NB4 (cell line): ENCODE measurements around the gene MYD88.

Experiments
- DNase-seq: peaks from one replicate; pipeline ENCODE4 v3.0.0; 2010; ENCODE audit warnings: low read depth
- H3K4me3 ChIP-seq: one replicate; pipeline ENCODE4 v1.5.1; 2011; ENCODE audit warnings: mild to moderate bottlenecking, low read depth, low read length, moderate library complexity
- CTCF ChIP-seq: IDR thresholded peaks from one replicate; pipeline ENCODE4 v1.5.1; 2012; ENCODE audit warnings: low read depth, low read length
- MYC ChIP-seq: IDR thresholded peaks from 2 replicates; pipeline ENCODE4 v1.6.1; 2011; ENCODE audit warnings: low read depth, low read length
- POLR2A ChIP-seq: IDR thresholded peaks from 2 replicates; pipeline ENCODE4 v1.6.1; 2011; ENCODE audit warnings: mild to moderate bottlenecking; ENCODE audit not compliant: insufficient read length; ENCODE audit errors: extremely low read depth
- TF ChIP-seq, protein P1 (sequence below): IDR thresholded peaks from 2 replicates; pipeline ENCODE4 v1.6.1; 2011; ENCODE audit warnings: low read depth, low read length

The MYD88 gene

GRCh38 chr3:38146504-38146903, 8.0 kb downstream of the MYD88 start:
- H3K4me3 ChIP-seq, result no peak overlapping the region
- TF ChIP-seq CTCF, result no peak
- TF ChIP-seq, protein P1, sequence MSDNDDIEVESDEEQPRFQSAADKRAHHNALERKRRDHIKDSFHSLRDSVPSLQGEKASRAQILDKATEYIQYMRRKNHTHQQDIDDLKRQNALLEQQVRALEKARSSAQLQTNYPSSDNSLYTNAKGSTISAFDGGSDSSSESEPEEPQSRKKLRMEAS, result no peak
- TF ChIP-seq POLR2A, result no peak
- TF ChIP-seq MYC, result no peak

DNA sequence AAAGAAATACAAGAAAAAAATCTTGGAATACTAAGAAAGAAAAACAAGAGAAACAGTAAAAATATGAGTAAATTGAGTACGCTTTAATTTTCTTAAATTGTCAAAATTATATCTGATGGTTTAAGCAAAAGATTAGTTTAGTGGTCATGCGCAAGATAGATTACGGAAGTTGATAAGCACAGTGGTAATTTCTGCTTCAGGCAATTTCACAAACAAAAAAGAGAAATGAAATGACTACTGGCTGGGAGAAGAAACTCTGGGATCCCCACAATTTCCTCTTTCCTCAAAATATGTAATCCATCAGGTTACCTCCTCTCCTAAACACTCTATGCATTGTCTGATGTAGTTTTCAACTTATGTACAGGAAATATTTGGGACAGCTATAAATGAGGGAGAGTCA, 9.0 kb downstream of the MYD88 start:
- peak; percentile 75 for DNase-seq
- TF ChIP-seq CTCF (no peak), MYC (no peak), POLR2A (no peak)
- TF ChIP-seq, protein P1, result no peak
- H3K4me3 ChIP-seq, result no peak overlapping the region

More at GRCh38 chr3:38146504-38146903, 8.0 kb downstream of the MYD88 start:
- DNase-seq, result no peak

DNA sequence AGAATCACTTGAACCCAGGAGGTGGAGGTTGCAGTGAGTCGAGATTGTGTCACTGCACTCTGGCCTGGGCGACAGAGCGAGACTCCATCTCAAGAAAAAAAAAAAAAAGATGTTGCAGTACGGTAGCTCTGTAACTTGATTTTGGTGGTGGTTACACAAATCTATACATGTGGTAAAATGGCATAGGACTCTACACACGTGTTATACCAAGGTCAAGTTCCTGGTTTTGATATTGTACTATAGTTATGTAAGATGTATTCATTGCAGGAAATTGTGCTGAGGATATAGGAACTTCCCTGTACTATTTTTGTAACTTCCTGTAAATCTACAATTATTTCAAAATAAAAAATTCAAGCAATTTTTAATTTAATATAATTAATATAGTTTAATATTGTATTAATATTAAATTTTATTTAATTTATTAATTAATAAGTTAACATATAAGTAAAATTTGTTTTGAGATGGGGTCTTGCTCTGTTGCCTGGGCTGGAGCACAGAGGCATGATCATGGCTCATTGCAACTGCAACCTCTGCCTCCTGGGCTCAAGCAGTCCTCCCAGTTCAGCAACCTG, 9.9 kb downstream of the MYD88 start:
- H3K4me3 ChIP-seq, result no peak overlapping the region
- TF ChIP-seq MYC (0 out of 2 replicates have a peak, but pooled peaks have one; percentile 14), POLR2A (no peak)
- TF ChIP-seq, protein P1, result peak; percentile 81
- peak; percentile 66 for DNase-seq

DNA sequence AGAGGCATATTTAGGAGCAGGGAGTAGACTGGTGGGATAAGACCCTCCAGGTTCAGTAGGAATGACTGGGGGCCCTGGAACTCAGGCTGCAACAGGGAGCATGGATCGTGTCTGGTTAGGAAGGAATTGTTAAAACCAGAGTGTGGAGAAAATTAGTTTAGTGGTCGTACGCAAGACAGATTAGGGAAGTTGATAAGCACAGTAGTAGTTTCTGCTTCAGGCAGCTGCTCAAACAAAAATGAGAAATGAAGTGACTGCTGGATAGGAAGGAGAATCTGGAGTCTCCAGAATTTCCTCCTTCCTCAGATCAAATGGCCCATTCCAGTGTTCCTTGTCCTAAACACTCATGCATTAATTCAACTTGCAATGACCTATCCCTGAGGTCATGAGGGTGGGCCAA, 11.2 kb downstream of the MYD88 start:
- no peak overlapping the region for H3K4me3 ChIP-seq
- peak; percentile 74 for DNase-seq
- no peak for TF ChIP-seq POLR2A
- TF ChIP-seq MYC, result no peak
- no peak for TF ChIP-seq CTCF
- TF ChIP-seq, protein P1, result no peak

GRCh38 chr3:38150780-38151528, 12.5 kb downstream of the MYD88 start:
- TF ChIP-seq MYC, result no peak
- TF ChIP-seq CTCF, result peak; percentile 27
- H3K4me3 ChIP-seq, result no peak overlapping the region
- peak; percentile 26 for DNase-seq

DNA sequence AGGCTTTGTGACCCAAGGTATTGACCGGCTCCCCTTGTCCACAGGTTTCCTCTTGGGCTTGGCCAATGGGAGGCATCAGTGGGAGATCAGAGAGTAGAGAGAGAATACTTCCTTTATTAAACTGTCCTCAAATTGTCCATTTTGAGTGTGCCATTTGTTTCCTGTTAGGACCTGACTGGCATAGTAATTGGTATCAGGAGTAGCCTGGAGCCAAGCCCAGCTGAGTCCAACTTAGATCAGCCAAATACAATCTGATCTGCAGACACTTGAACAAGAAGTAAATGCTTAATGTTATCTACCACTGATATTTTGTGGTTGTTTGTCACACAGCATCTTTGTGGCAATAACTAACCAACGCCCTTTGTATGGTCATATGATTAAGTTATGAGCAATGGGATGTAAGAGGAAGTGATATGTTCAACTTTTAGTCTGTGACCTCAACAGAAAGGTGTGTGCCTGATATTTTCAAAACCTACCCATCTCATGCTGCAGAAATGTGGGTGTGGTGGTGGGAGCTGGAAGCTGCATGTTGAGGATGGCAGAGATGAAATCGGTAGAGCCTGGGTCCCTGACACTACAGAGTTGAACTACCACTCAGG, 13.3 kb downstream of the MYD88 start:
- TF ChIP-seq, protein P1, result no peak
- TF ChIP-seq CTCF (no peak), MYC (no peak), POLR2A (no peak)
- DNase-seq, result peak; percentile 36
- H3K4me3 ChIP-seq, result no peak overlapping the region
